OCI-LY3 (cell line): ENCODE results near the gene MTOR.

Experiments
- EZH2phosphoT487 ChIP-seq: fragments of 200-600 bp; shearing (Covaris generic); IDR thresholded peaks from 2 replicates; pipeline ENCODE4 v1.6.1; 2018; ENCODE audit warnings: antibody characterized with exemption, mixed run types, low read depth
- TF ChIP-seq, protein P1 (sequence below): fragments of 200-600, 300-600 bp; sonication (generic); IDR thresholded peaks from 2 replicates; pipeline ENCODE4 v1.5.1; 2014; ENCODE audit warnings: antibody characterized with exemption, low read length, low read depth

- TF ChIP-seq, protein P1, sequence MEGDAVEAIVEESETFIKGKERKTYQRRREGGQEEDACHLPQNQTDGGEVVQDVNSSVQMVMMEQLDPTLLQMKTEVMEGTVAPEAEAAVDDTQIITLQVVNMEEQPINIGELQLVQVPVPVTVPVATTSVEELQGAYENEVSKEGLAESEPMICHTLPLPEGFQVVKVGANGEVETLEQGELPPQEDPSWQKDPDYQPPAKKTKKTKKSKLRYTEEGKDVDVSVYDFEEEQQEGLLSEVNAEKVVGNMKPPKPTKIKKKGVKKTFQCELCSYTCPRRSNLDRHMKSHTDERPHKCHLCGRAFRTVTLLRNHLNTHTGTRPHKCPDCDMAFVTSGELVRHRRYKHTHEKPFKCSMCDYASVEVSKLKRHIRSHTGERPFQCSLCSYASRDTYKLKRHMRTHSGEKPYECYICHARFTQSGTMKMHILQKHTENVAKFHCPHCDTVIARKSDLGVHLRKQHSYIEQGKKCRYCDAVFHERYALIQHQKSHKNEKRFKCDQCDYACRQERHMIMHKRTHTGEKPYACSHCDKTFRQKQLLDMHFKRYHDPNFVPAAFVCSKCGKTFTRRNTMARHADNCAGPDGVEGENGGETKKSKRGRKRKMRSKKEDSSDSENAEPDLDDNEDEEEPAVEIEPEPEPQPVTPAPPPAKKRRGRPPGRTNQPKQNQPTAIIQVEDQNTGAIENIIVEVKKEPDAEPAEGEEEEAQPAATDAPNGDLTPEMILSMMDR, result no peak
- no peak for TF ChIP-seq EZH2phosphoT487
Observed at GRCh38 chr1:11099310-11100148, 162.8 kb downstream of the MTOR start, which contains the start of gene EXOSC10.
